Spleen (tissue), 11 donors: ENCODE data around the gene NARS2. TPM values are rescaled to one million over a fixed set of nuclear protein-coding genes. Genes with fewer than 3 reads are reported as not detected.
A peak's percentile ranks its signal among the peaks of the same experiment; 100 is the strongest.

Experiments used
- DNase-seq: peaks from one replicate; pipeline ENCODE4 v3.0.0-alpha.2; 2020
- H3K27ac ChIP-seq, 8 donors: fragments of 200-600 bp; sonication (generic) in 7 of 8; 1 replicate in 4 of 8; 2 replicates in 4 of 8; pipeline versions ENCODE4 v1.5.0 to v1.8.0; 2016 to 2021; ENCODE audit warnings: inconsistent platforms in 4 of 8, mild to moderate bottlenecking in 4 of 8, moderate library complexity in 1 of 8
- H3K27me3 ChIP-seq, 7 donors: fragments of 200-600 bp; sonication (generic) in 6 of 7; replicated peaks in 1 of 7; 1 replicate in 4 of 7; 2 replicates in 3 of 7; pipeline versions ENCODE4 v1.5.0 to v1.8.0; 2016 to 2021; ENCODE audit warnings: inconsistent platforms in 3 of 7, mild to moderate bottlenecking in 1 of 7
- H3K36me3 ChIP-seq, 6 donors: fragments of 200-600 bp; sonication (generic) in 5 of 6; 1 replicate in 4 of 6; 2 replicates in 2 of 6; pipeline versions ENCODE4 v1.5.0 to v1.8.0; 2016 to 2021; ENCODE audit warnings: inconsistent platforms in 2 of 6
- H3K4me1 ChIP-seq, 6 donors: fragments of 200-600 bp; sonication (generic) in 5 of 6; 1 replicate in 3 of 6; 2 replicates in 3 of 6; pipeline versions ENCODE4 v1.5.0 to v1.8.0; 2016 to 2021; ENCODE audit warnings: inconsistent platforms in 3 of 6
- H3K4me3 ChIP-seq, 8 donors: fragments of 200-600 bp; sonication (generic) in 7 of 8; 1 replicate in 4 of 8; 2 replicates in 4 of 8; pipeline versions ENCODE4 v1.5.0 to v1.8.0; 2016 to 2021; ENCODE audit warnings: inconsistent platforms in 4 of 8, mild to moderate bottlenecking in 4 of 8, moderate library complexity in 2 of 8
- H3K9me3 ChIP-seq, 8 donors: fragments of 200-600 bp; sonication (generic) in 7 of 8; 1 replicate in 4 of 8; 2 replicates in 4 of 8; pipeline versions ENCODE4 v1.5.0 to v1.8.0; 2016 to 2021; ENCODE audit warnings: inconsistent platforms in 4 of 8
- POLR2A ChIP-seq, 3 donors: fragments of 450-650 bp; IDR thresholded peaks; one replicate each; pipeline ENCODE4 v1.5.1; 2017; ENCODE audit warnings: antibody characterized with exemption in 3 of 3, mild to moderate bottlenecking in 1 of 3
- POLR2AphosphoS5 ChIP-seq, 3 donors: sonication (generic); formaldehyde crosslinking; IDR thresholded peaks; one replicate each; pipeline ENCODE4 v1.5.1; 2017; ENCODE audit warnings: antibody characterized with exemption in 3 of 3
- WGBS, 5 donors: extraction: QIAGEN DNeasy Blood & Tissue Kit in 3 of 5; methylation state at CpG; one replicate each; pipeline versions ENCODE4 v1.1.5 to v1.1.7; 2013 to 2018; 5-methylcytosine and 5-hydroxymethylcytosine counted together
- intact Hi-C: fragments of 100-400 bp; cut with DNase I; formaldehyde crosslinking; loops from one replicate; pipeline ENCODE4 v1.15.0; 2023; ENCODE audit warnings: low total_unique reads
- polyA plus RNA-seq, 3 donors: library from polyadenylated mRNA; stranded (reverse); fragments of 200-250 nt; gene quantifications; one replicate each; pipeline ENCODE4 v1.2.1, GENCODE V29; 2013
- total RNA-seq, 7 donors: library from RNA; depleted of rRNA in 3 of 7; stranded (reverse); fragments of >200 nt in 3 of 7; fragmentation: NEBNext Ultra II Directional in 4 of 7; extraction: Animal tissue kit (Norgen Biotek cat#: 25700) in 4 of 7; gene quantifications; one replicate each; pipeline versions ENCODE4 v1.1.0 to v1.2.1, GENCODE V29; 2016 to 2021
- TF ChIP-seq, protein P1 (sequence below), 11 experiments: fragments of 200-600 bp in 7 of 11; fragments of 450-650 bp in 4 of 11; sonication (generic) in 4 of 11; IDR thresholded peaks in 8 of 11; conservative IDR thresholded peaks in 3 of 11; 1 replicate in 7 of 11; 2 replicates in 4 of 11; pipeline versions ENCODE4 v1.4.0 to v1.8.0; 2016 to 2021; ENCODE audit warnings: antibody characterized with exemption in 11 of 11, inconsistent platforms in 4 of 11, mild to moderate bottlenecking in 1 of 11
- donor health status: healthy with polysubstance abuse.
- donor health status: DM: no; HTN: no; CAD: no; lungs with moderate emphysema.
- donor health status: DM: no; HTN: no; CAD: no.
- donor health status: Bipolar disorder and iron deficiency.
- donor health status: healthy.
- donor health status: DM: no; HTN: no; CAD: no.
- donor health status: DM: yes; HTN: yes; CAD: no.

Gene NARS2
- total and polyA plus RNA-seq, 10 donors = 11.2 to 19.7 (median 14.6) TPM

DNA sequence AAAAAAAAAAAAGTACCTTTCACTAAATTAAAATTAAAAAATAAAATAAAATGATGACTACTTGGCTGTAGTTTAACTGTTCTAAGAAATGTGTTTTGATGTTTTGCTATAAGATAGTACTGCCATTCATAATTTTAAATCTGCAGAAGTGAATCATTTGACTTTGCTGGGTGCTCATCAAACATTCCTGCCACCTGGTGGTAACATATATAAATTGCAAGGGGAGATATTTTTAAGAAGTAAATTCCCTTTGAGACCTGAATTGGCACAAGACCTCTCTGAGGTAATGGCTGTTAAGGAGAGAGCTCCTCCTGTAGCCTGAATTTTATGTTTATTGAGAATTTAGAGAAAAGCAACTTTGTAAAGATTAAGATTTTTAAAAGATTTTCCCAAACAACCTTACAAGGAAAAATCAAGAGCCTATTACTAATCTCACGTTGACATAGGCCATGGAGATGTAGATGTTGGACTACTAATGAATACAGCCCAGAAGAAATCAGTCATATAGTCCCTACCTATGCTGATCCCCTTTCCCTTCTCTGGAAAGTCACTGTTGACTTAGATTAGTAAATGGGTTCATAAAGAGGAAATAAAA lies 11.9 kb upstream of the NARS2 start:
- H3K9me3 ChIP-seq = peaks cover 5 to 51% (median 44%) of the 10 kb centered on the region in 8 donors
- WGBS, 5 donors = 89 to 100% (median 92%) methylated on average over 1 of the region's 1 CpG

DNA sequence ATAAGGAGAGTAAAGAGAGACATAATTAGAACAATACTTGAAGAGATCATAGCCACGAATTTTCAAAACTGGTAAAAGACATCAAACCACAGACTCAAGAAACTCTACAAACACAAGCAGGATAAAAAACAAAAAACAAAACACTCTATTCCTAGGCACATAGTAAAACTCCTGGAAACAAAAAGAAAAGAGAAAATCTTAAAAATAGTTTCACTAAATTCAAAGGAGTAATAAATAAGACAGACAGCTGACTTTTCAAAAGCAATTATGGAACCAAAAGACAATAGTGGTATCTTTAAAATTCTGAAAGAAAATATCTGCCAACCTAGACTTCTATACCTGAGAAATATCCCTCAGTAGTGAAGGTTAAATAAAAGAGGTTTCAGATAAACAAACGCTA lies 9.2 kb upstream of the NARS2 start:
- TF ChIP-seq POLR2AphosphoS5 (IDR thresholded peaks at IDR 0.05) (no peak), POLR2A (IDR thresholded peaks at IDR 0.05) (no peak)
- TF ChIP-seq, protein P1, sequence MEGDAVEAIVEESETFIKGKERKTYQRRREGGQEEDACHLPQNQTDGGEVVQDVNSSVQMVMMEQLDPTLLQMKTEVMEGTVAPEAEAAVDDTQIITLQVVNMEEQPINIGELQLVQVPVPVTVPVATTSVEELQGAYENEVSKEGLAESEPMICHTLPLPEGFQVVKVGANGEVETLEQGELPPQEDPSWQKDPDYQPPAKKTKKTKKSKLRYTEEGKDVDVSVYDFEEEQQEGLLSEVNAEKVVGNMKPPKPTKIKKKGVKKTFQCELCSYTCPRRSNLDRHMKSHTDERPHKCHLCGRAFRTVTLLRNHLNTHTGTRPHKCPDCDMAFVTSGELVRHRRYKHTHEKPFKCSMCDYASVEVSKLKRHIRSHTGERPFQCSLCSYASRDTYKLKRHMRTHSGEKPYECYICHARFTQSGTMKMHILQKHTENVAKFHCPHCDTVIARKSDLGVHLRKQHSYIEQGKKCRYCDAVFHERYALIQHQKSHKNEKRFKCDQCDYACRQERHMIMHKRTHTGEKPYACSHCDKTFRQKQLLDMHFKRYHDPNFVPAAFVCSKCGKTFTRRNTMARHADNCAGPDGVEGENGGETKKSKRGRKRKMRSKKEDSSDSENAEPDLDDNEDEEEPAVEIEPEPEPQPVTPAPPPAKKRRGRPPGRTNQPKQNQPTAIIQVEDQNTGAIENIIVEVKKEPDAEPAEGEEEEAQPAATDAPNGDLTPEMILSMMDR (IDR thresholded peaks at IDR 0.05 in 8 of 11, conservative IDR thresholded peaks at IDR 0.05 in 3 of 11) = no peak
- no peak overlapping the region for H3K27ac ChIP-seq
- H3K9me3 ChIP-seq = peaks cover 5 to 52% (median 44%) of the 10 kb centered on the region in 8 donors
- DNase-seq = no peak
- intact Hi-C loops = no loop called here
- H3K4me3 ChIP-seq = no peak overlapping the region
- H3K36me3 ChIP-seq = no peaks in the 10 kb centered on the region
- H3K27me3 ChIP-seq = no peaks in the 10 kb centered on the region
- 80 to 89% (median 84%) methylated on average over 2 of the region's 2 CpGs for WGBS, 5 donors
- H3K4me1 ChIP-seq = no peaks in the 10 kb centered on the region

More for the DNA sequence above, 11.9 kb upstream of the NARS2 start:
- H3K36me3 ChIP-seq = no peaks in the 10 kb centered on the region
- TF ChIP-seq, protein P1 (IDR thresholded peaks at IDR 0.05 in 8 of 11, conservative IDR thresholded peaks at IDR 0.05 in 3 of 11) = peak in 9 of 11 experiments; percentile 12 to 61 (median 50)
- no peak for TF ChIP-seq POLR2A (IDR thresholded peaks at IDR 0.05)
- no peak for TF ChIP-seq POLR2AphosphoS5 (IDR thresholded peaks at IDR 0.05)
- DNase-seq = no peak
- H3K4me3 ChIP-seq = no peak overlapping the region
- intact Hi-C loops = no loop called here
- no peaks in the 10 kb centered on the region for H3K4me1 ChIP-seq
- no peak overlapping the region for H3K27ac ChIP-seq
- H3K27me3 ChIP-seq = no peaks in the 10 kb centered on the region

DNA sequence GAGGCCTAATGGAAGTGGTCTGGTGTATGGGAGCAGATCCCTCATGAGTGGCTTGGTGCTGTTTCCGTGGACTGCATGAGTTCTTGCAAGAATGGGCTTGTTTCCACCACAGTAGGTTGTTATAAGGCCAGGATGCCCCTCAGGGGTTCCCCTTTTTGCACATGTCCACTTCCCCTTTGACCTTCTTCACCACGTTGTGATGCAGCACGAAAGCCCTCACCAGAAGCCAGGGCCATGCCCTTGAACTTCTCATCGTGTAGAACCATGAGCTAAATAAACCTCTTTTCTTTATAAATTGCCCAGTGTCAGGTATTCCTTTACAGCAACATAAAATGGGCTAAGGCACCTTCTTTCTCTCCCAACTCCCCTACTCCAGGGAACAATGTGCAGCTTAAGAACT lies 2.8 kb upstream of the NARS2 start:
- 50 to 62% (median 52%) methylated on average over 4 of the region's 4 CpGs for WGBS, 5 donors
- DNase-seq = no peak
- H3K9me3 ChIP-seq = peaks cover 0 to 12% (median 10%) of the 10 kb centered on the region in 8 donors
- H3K4me1 ChIP-seq = peaks cover 11 to 42% (median 27%) of the 10 kb centered on the region in 6 donors
- no peak overlapping the region for H3K27ac ChIP-seq
- no peaks in the 10 kb centered on the region for H3K36me3 ChIP-seq
- H3K27me3 ChIP-seq = no peaks in the 10 kb centered on the region
- TF ChIP-seq, protein P1 (IDR thresholded peaks at IDR 0.05 in 8 of 11, conservative IDR thresholded peaks at IDR 0.05 in 3 of 11) = no peak
- TF ChIP-seq POLR2AphosphoS5 (IDR thresholded peaks at IDR 0.05) (no peak), POLR2A (IDR thresholded peaks at IDR 0.05) (no peak)
- H3K4me3 ChIP-seq = no peak overlapping the region
- intact Hi-C loops = loop anchor here (10.0 kb wide), 1 partner anchor 583 kb away; the partner anchor contains the start of gene INTS4

DNA sequence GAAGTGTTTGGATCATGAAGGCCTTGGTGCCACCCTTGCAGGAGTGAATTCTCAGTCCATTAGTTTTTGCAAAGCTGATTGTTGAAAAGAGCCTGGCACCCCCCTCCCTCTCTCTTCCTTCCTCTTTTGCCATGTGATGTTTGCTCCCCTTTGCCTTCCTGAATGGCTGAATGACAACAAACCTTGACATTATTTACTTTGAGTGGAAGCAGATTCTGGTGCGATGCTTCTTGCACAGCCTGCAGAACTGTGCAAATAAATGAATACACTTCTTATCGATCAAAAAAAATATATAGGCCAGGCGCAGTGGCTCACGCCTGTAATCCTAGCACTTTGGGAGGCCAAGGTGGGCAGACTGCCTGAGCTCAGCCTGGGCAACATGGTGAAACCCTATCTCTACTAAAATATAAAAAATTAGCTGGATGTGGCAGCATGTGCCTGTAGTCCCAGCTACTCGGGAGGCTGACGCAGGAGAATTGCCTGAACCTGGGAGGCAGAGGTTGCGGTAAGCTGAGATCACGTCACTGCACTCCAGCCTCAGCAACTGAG lies 2.0 kb upstream of the NARS2 start:
- peaks cover 11 to 49% (median 29%) of the 10 kb centered on the region in 6 donors for H3K4me1 ChIP-seq
- no peak for DNase-seq
- no peak overlapping the region for H3K4me3 ChIP-seq
- H3K27ac ChIP-seq = peak overlapping the region in 1 of 8 donors; percentile 25
- H3K27me3 ChIP-seq = no peaks in the 10 kb centered on the region
- H3K9me3 ChIP-seq = peaks cover 0 to 3% (median 1%) of the 10 kb centered on the region in 8 donors
- intact Hi-C loops = loop anchor here (10.0 kb wide), 1 partner anchor 582 kb away; the partner anchor contains the start of gene INTS4
- no peak for TF ChIP-seq POLR2AphosphoS5 (IDR thresholded peaks at IDR 0.05)
- TF ChIP-seq, protein P1 (IDR thresholded peaks at IDR 0.05 in 8 of 11, conservative IDR thresholded peaks at IDR 0.05 in 3 of 11) = no peak
- TF ChIP-seq POLR2A (IDR thresholded peaks at IDR 0.05) = no peak
- 55 to 62% (median 62%) methylated on average over 8 of the region's 8 CpGs for WGBS, 5 donors
- no peaks in the 10 kb centered on the region for H3K36me3 ChIP-seq
